H9 (cell line): ENCODE measurements around the gene CLASP2. TPM values are rescaled to one million over a fixed set of nuclear protein-coding genes. Genes with fewer than 3 reads are reported as not detected.

ENCODE experiments used
- DNase-seq: peaks from one replicate; pipeline ENCODE4 v3.0.0-alpha.2; 2017
- H2AFZ ChIP-seq: one replicate; pipeline ENCODE4 v1.6.1; 2013; ENCODE audit warnings: mild to moderate bottlenecking, low read length, control low read depth, moderate library complexity
- H2AK5ac ChIP-seq: 2 replicates; pipeline ENCODE4 v1.6.1; 2013; ENCODE audit warnings: low read length, control low read depth, mixed read lengths; ENCODE audit not compliant: insufficient read length
- H2BK120ac ChIP-seq: one replicate; pipeline ENCODE4 v1.6.1; 2013; ENCODE audit warnings: low read depth, mild to moderate bottlenecking, low read length, control low read depth, inconsistent platforms; ENCODE audit not compliant: poor library complexity, severe bottlenecking
- H2BK12ac ChIP-seq: 2 replicates; pipeline ENCODE4 v1.6.1; 2013; ENCODE audit warnings: low read length, control low read depth, mixed read lengths, low read depth; ENCODE audit not compliant: insufficient read length
- H2BK15ac ChIP-seq: 2 replicates; pipeline ENCODE4 v1.6.1; 2013; ENCODE audit warnings: low read depth, low read length, control low read depth
- H2BK20ac ChIP-seq: one replicate; pipeline ENCODE4 v1.6.1; 2013; ENCODE audit warnings: low read depth, mild to moderate bottlenecking, low read length, control low read depth, inconsistent platforms; ENCODE audit not compliant: poor library complexity, severe bottlenecking
- H2BK5ac ChIP-seq: 2 replicates; pipeline ENCODE4 v1.6.1; 2013; ENCODE audit warnings: low read length, control low read depth, mixed read lengths; ENCODE audit not compliant: insufficient read length
- H3K14ac ChIP-seq: 2 replicates; pipeline ENCODE4 v1.6.1; 2013; ENCODE audit warnings: low read length, control low read depth; ENCODE audit not compliant: insufficient read depth
- H3K18ac ChIP-seq: 2 replicates; pipeline ENCODE4 v1.6.1; 2013; ENCODE audit warnings: low read depth, mild to moderate bottlenecking, mixed read lengths, low read length, control low read depth; ENCODE audit not compliant: insufficient read length
- H3K23ac ChIP-seq: 2 replicates; pipeline ENCODE4 v1.6.1; 2013; ENCODE audit warnings: low read length, control low read depth, mixed read lengths, low read depth; ENCODE audit not compliant: insufficient read length
- H3K23me2 ChIP-seq: 2 replicates; pipeline ENCODE4 v1.6.1; 2013; ENCODE audit warnings: low read depth, mild to moderate bottlenecking, mixed read lengths, low read length, control low read depth; ENCODE audit not compliant: insufficient read length, poor library complexity, severe bottlenecking
- H3K27ac ChIP-seq: 2 replicates; pipeline ENCODE4 v1.5.1; 2013; ENCODE audit warnings: low read length, control low read depth, mixed read lengths, low read depth; ENCODE audit not compliant: insufficient read length
- H3K27me3 ChIP-seq: 2 replicates; pipeline ENCODE4 v1.6.1; 2013; ENCODE audit warnings: low read length, control low read depth, inconsistent platforms; ENCODE audit not compliant: insufficient read depth
- H3K4ac ChIP-seq: 2 replicates; pipeline ENCODE4 v1.6.1; 2013; ENCODE audit warnings: low read depth, mild to moderate bottlenecking, control low read depth, inconsistent platforms, low read length, moderate library complexity
- H3K4me1 ChIP-seq: 2 replicates; pipeline ENCODE4 v1.6.1; 2013; ENCODE audit warnings: low read length, control low read depth, inconsistent platforms; ENCODE audit not compliant: insufficient read depth
- H3K4me2 ChIP-seq: 2 replicates; pipeline ENCODE4 v1.6.1; 2013; ENCODE audit warnings: low read length, control low read depth, mixed read lengths; ENCODE audit not compliant: insufficient read length, insufficient read depth
- H3K56ac ChIP-seq: 2 replicates; pipeline ENCODE4 v1.6.1; 2013; ENCODE audit warnings: low read depth, mild to moderate bottlenecking, mixed read lengths, low read length, control low read depth; ENCODE audit not compliant: insufficient read length
- H3K79me1 ChIP-seq: 2 replicates; pipeline ENCODE4 v1.6.1; 2013; ENCODE audit warnings: low read depth, mild to moderate bottlenecking, moderate library complexity, low read length, control low read depth, inconsistent platforms; ENCODE audit not compliant: insufficient read depth, poor library complexity, severe bottlenecking
- H3K79me2 ChIP-seq: 2 replicates; pipeline ENCODE4 v1.6.1; 2013; ENCODE audit warnings: low read length, control low read depth, inconsistent platforms; ENCODE audit not compliant: insufficient read depth
- H3K9ac ChIP-seq: 2 replicates; pipeline ENCODE4 v1.6.1; 2013; ENCODE audit warnings: low read length, control low read depth, mixed read lengths; ENCODE audit not compliant: insufficient read length; ENCODE audit errors: extremely low read depth
- H3K9me3 ChIP-seq: one replicate; pipeline ENCODE4 v1.6.1; 2013; ENCODE audit warnings: low read depth, low read length, inconsistent platforms; ENCODE audit not compliant: control insufficient read depth
- H3T11ph ChIP-seq: one replicate; pipeline ENCODE4 v1.6.1; 2013; ENCODE audit warnings: mild to moderate bottlenecking, low read length, control low read depth, inconsistent platforms
- H4K20me1 ChIP-seq: one replicate; pipeline ENCODE4 v1.6.1; 2013; ENCODE audit not compliant: control insufficient read depth, insufficient read length, insufficient read depth
- H4K5ac ChIP-seq: 2 replicates; pipeline ENCODE4 v1.6.1; 2013; ENCODE audit warnings: low read depth, mild to moderate bottlenecking, mixed read lengths, low read length, control low read depth; ENCODE audit not compliant: insufficient read length
- H4K8ac ChIP-seq: replicated peaks from 2 replicates; pipeline ENCODE4 v1.6.1; 2013; ENCODE audit warnings: low read length, control low read depth, mixed read lengths, low read depth; ENCODE audit not compliant: insufficient read length
- H4K91ac ChIP-seq: 2 replicates; pipeline ENCODE4 v1.6.1; 2013; ENCODE audit warnings: low read depth, mild to moderate bottlenecking, moderate library complexity, mixed read lengths, low read length, control low read depth; ENCODE audit not compliant: insufficient read length
- H3K27ac Mint-ChIP-seq, 3 experiments: 2 replicates in 2 of 3; 3 replicates in 1 of 3; pipeline ENCODE4 v1.8.0; 2020 to 2021; ENCODE audit warnings: mixed read lengths in 3 of 3, mild to moderate bottlenecking in 1 of 3, moderate library complexity in 1 of 3
- H3K27me3 Mint-ChIP-seq: 2 replicates; pipeline ENCODE4 v1.8.0; 2021; ENCODE audit warnings: low read depth, mild to moderate bottlenecking, moderate library complexity, mixed read lengths
- H3K36me3 Mint-ChIP-seq, 3 experiments: 2 replicates in 2 of 3; 3 replicates in 1 of 3; pipeline ENCODE4 v1.8.0; 2020 to 2021; ENCODE audit warnings: low read depth in 3 of 3, mixed read lengths in 3 of 3; ENCODE audit not compliant: insufficient read depth in 1 of 3
- H3K4me1 Mint-ChIP-seq, 2 experiments: 2 replicates each; pipeline ENCODE4 v1.8.0; 2020; ENCODE audit warnings: mixed read lengths in 2 of 2
- H3K4me3 Mint-ChIP-seq, 2 experiments: 2 replicates in 1 of 2; 3 replicates in 1 of 2; pipeline ENCODE4 v1.8.0; 2020 to 2021; ENCODE audit warnings: mild to moderate bottlenecking in 2 of 2, mixed read lengths in 2 of 2, moderate library complexity in 1 of 2
- H3K9me3 Mint-ChIP-seq, 2 experiments: 2 replicates in 1 of 2; 3 replicates in 1 of 2; pipeline ENCODE4 v1.8.0; 2020; ENCODE audit warnings: mild to moderate bottlenecking in 2 of 2, mixed read lengths in 2 of 2, moderate library complexity in 1 of 2
- CTCF ChIP-seq: fragments of 200-600 bp; sonication (generic); conservative IDR thresholded peaks from 3 replicates; pipeline ENCODE4 v1.8.0; 2021; ENCODE audit warnings: antibody characterized with exemption, mild to moderate bottlenecking
- WGBS: extraction: QIAGEN DNeasy Blood & Tissue Kit; methylation state at CpG from one replicate; pipeline ENCODE4 v1.1.7; 2013; ENCODE audit warnings: missing lambda C conversion rate, low lambda C conversion rate, mixed read lengths; ENCODE audit not compliant: insufficient read length; ENCODE audit errors: extremely low coverage; 5-methylcytosine and 5-hydroxymethylcytosine counted together
- total RNA-seq: library from RNA; stranded (reverse); gene quantifications from 2 replicates; pipeline ENCODE4 v1.2.1, GENCODE V29; 2021

CLASP2 gene
- total RNA-seq, 1 experiment from 2014 or later = 60.5 TPM

DNA sequence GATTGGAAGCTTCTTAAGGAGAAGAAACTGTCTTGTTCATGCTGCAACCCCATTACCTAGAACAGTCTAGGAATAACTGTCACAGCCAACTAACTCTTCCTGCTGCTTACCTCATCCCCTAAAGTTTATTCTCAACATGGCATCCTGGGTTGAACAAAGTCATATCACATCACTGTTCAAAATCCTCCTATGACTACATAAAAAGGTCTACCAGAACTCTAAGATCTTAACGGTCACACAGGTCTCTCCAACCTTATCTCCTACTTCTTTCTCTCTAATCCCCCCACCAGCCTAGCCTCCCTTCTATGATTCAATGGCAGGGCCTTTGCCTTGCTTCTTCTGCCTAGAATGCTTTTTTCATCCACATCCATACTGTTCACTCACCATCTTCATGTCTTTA, 69.3 kb downstream of the CLASP2 start:
- Histone ChIP-seq H3K4ac (no peak overlapping the region), H3K23ac (no peak overlapping the region), H3K79me2 (no peaks in the 10 kb centered on the region), H3K4me2 (no peak overlapping the region), H3K56ac (no peak overlapping the region), H3K27ac (no peak overlapping the region), H4K91ac (no peak overlapping the region), H3T11ph (no peak overlapping the region), H4K8ac (no peak overlapping the region), H3K18ac (no peak overlapping the region), H3K79me1 (no peaks in the 10 kb centered on the region), H4K20me1 (no peaks in the 10 kb centered on the region), H3K4me1 (peaks cover 3% of the 10 kb centered on the region), H2BK15ac (no peak overlapping the region), H3K9ac (no peak overlapping the region), H2BK5ac (no peak overlapping the region), H3K14ac (no peak overlapping the region), H2AFZ (no peak overlapping the region), H2BK120ac (no peak overlapping the region), H4K5ac (no peak overlapping the region), H3K23me2 (no peaks in the 10 kb centered on the region), H2AK5ac (no peak overlapping the region), H3K9me3 (no peaks in the 10 kb centered on the region), H3K27me3 (no peaks in the 10 kb centered on the region), H2BK12ac (no peak overlapping the region), H2BK20ac (no peak overlapping the region)
- H3K4me1 Mint-ChIP-seq = peaks cover 31 to 33% of the 10 kb centered on the region in 2 experiments
- peak overlapping the region in 1 of 3 experiments; percentile 26; a peak in 2 of 7 replicates for H3K27ac Mint-ChIP-seq
- no peak for TF ChIP-seq CTCF
- H3K9me3 Mint-ChIP-seq = no peaks in the 10 kb centered on the region
- no peak for DNase-seq
- H3K4me3 Mint-ChIP-seq = no peak overlapping the region
- H3K27me3 Mint-ChIP-seq = no peaks in the 10 kb centered on the region
- WGBS = no CpG with 5 or more reads among the region's 1 CpG
- H3K36me3 Mint-ChIP-seq = no peaks in the 10 kb centered on the region; a peak in 1 of 7 replicates
